ENCODE data around the gene SWAP70. TPM values are rescaled to one million over a fixed set of nuclear protein-coding genes. Genes with fewer than 3 reads are reported as not detected.

Gene SWAP70
- total and polyA plus RNA-seq, 9 of the 15 experiments (the other 6 are each of a cell fraction or from before 2014, with no cell fraction given) = 1.7 to 4.9 (median 3.9) TPM

- TF ChIP-seq CEBPZ (IDR thresholded peaks at IDR 0.05; ENCODE audit: borderline replicate concordance, low read depth, low read length) (no peak), FOXA1 (IDR thresholded peaks at IDR 0.05; ENCODE audit: borderline replicate concordance) (no peak), ARID2 (IDR thresholded peaks at IDR 0.05) (no peak), ERF (CRISPR knock-in tag; IDR thresholded peaks at IDR 0.05) (peak; percentile 8; the same call in 1 of the 2 replicates), ZNF121 (CRISPR knock-in tag; conservative IDR thresholded peaks at IDR 0.05) (no peak), HES1 (IDR thresholded peaks at IDR 0.05; ENCODE audit: low read depth) (no peak), MIER1 (IDR thresholded peaks at IDR 0.05; ENCODE audit: low read depth) (no peak), FOXA3 (CRISPR knock-in tag; conservative IDR thresholded peaks at IDR 0.05 in 1 of 2, IDR thresholded peaks at IDR 0.05 in 1 of 2) (no peak; a peak in 1 of 4 replicates), ZNF224 (CRISPR knock-in tag; IDR thresholded peaks at IDR 0.05) (no peak), KAT8 (IDR thresholded peaks at IDR 0.05; ENCODE audit: low read depth) (no peak), SMARCE1 (IDR thresholded peaks at IDR 0.05) (no peak), ZNF57 (CRISPR knock-in tag; IDR thresholded peaks at IDR 0.05) (no peak), ZBTB2 (IDR thresholded peaks at IDR 0.05) (peak; percentile 71; the same call in 1 of the 2 replicates), THRB (CRISPR knock-in tag; conservative IDR thresholded peaks at IDR 0.05) (0 out of 2 replicates have a peak, but pooled peaks have one; percentile 28)
- TF ChIP-seq, protein P1, sequence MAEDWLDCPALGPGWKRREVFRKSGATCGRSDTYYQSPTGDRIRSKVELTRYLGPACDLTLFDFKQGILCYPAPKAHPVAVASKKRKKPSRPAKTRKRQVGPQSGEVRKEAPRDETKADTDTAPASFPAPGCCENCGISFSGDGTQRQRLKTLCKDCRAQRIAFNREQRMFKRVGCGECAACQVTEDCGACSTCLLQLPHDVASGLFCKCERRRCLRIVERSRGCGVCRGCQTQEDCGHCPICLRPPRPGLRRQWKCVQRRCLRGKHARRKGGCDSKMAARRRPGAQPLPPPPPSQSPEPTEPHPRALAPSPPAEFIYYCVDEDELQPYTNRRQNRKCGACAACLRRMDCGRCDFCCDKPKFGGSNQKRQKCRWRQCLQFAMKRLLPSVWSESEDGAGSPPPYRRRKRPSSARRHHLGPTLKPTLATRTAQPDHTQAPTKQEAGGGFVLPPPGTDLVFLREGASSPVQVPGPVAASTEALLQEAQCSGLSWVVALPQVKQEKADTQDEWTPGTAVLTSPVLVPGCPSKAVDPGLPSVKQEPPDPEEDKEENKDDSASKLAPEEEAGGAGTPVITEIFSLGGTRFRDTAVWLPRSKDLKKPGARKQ (CRISPR knock-in tag; IDR thresholded peaks at IDR 0.05) = no peak
Observed at GRCh38 chr11:9757809-9758636, 94.1 kb downstream of the SWAP70 start (continued).

Data from K562 (cell line).